Spleen (tissue), 7 donors: Measurements from ENCODE around the gene MCM5.

Experiments
- CTCF ChIP-seq, 11 experiments: fragments of 200-600 bp in 7 of 11; fragments of 450-650 bp in 4 of 11; sonication (generic) in 4 of 11; IDR thresholded peaks in 8 of 11; conservative IDR thresholded peaks in 3 of 11; 1 replicate in 7 of 11; 2 replicates in 4 of 11; pipeline versions ENCODE4 v1.4.0 to v1.8.0; 2016 to 2021; ENCODE audit warnings: antibody characterized with exemption in 11 of 11, inconsistent platforms in 4 of 11, mild to moderate bottlenecking in 1 of 11
- POLR2A ChIP-seq, 3 donors: fragments of 450-650 bp; IDR thresholded peaks; one replicate each; pipeline ENCODE4 v1.5.1; 2017; ENCODE audit warnings: antibody characterized with exemption in 3 of 3, mild to moderate bottlenecking in 1 of 3
- POLR2AphosphoS5 ChIP-seq, 3 donors: sonication (generic); formaldehyde crosslinking; IDR thresholded peaks; one replicate each; pipeline ENCODE4 v1.5.1; 2017; ENCODE audit warnings: antibody characterized with exemption in 3 of 3
- donor health status: DM: no; HTN: no; CAD: no; lungs with moderate emphysema.
- donor health status: DM: no; HTN: no; CAD: no.
- donor health status: DM: no; HTN: no; CAD: no.

GRCh38 chr22:35455529-35455928, 55.6 kb downstream of the MCM5 start:
- TF ChIP-seq POLR2AphosphoS5 (IDR thresholded peaks at IDR 0.05) (no peak), CTCF (IDR thresholded peaks at IDR 0.05 in 8 of 11, conservative IDR thresholded peaks at IDR 0.05 in 3 of 11) (no peak), POLR2A (IDR thresholded peaks at IDR 0.05) (no peak)
